HG03103 (cell line): ENCODE data around the gene EYA2.

Experiments
- ATAC-seq: cut with Tn5 transposase; IDR thresholded peaks from one replicate; pipeline ENCODE4 v1.9.1; 2021; ENCODE audit warnings: low read depth; ENCODE audit not compliant: unreplicated experiment

EYA2 gene

GRCh38 chr20:47054945-47055344 is 160.3 kb downstream of the EYA2 start:
- ATAC-seq, result no peak

GRCh38 chr20:47055699-47056369 is 161.2 kb downstream of the EYA2 start:
- ATAC-seq, result no peak

GRCh38 chr20:47057661-47058060 is 163.0 kb downstream of the EYA2 start:
- ATAC-seq, result no peak

- no peak for ATAC-seq
Observed at GRCh38 chr20:47058236-47058635, 163.6 kb downstream of the EYA2 start.

GRCh38 chr20:47059536-47059935 is 164.9 kb downstream of the EYA2 start:
- no peak for ATAC-seq

GRCh38 chr20:47061549-47061948 is 166.9 kb downstream of the EYA2 start:
- ATAC-seq, result no peak

- no peak for ATAC-seq
Observed at GRCh38 chr20:47062226-47062890, 167.7 kb downstream of the EYA2 start.

- ATAC-seq, result no peak
Observed at GRCh38 chr20:47063407-47063806, 168.8 kb downstream of the EYA2 start.

GRCh38 chr20:47063808-47064207 is 169.2 kb downstream of the EYA2 start:
- no peak for ATAC-seq

GRCh38 chr20:47066484-47067270 is 172.0 kb downstream of the EYA2 start:
- ATAC-seq, result no peak

- ATAC-seq, result no peak
Observed at GRCh38 chr20:47067776-47068175, 173.1 kb downstream of the EYA2 start.

GRCh38 chr20:47070176-47070575 is 175.5 kb downstream of the EYA2 start:
- ATAC-seq, result no peak

GRCh38 chr20:47071646-47072185 is 177.1 kb downstream of the EYA2 start:
- no peak for ATAC-seq

- ATAC-seq, result no peak
Observed at GRCh38 chr20:47073766-47074475, 179.3 kb downstream of the EYA2 start.

GRCh38 chr20:47075263-47075662 is 180.6 kb downstream of the EYA2 start:
- ATAC-seq, result no peak

GRCh38 chr20:47079047-47079446 is 184.4 kb downstream of the EYA2 start:
- ATAC-seq, result no peak

GRCh38 chr20:47080365-47080764 is 185.7 kb downstream of the EYA2 start:
- ATAC-seq, result no peak

GRCh38 chr20:47086316-47086715 is 191.7 kb downstream of the EYA2 start:
- ATAC-seq, result no peak

- no peak for ATAC-seq
Observed at GRCh38 chr20:47088335-47088734, 193.7 kb downstream of the EYA2 start.

- ATAC-seq, result no peak
Observed at GRCh38 chr20:47089151-47089550, 194.5 kb downstream of the EYA2 start.

GRCh38 chr20:47090835-47091234 is 196.2 kb downstream of the EYA2 start:
- no peak for ATAC-seq
